Raji (cell line): Measurements from ENCODE around the gene CDC45.

Source experiments
- POLR2A ChIP-seq: IDR thresholded peaks from 2 replicates; pipeline ENCODE4 v1.6.1; 2011; ENCODE audit warnings: low read depth, low read length, control low read depth; ENCODE audit not compliant: insufficient read depth

The CDC45 gene

GRCh38 chr22:19479355-19480172 is at the start of gene CDC45:
Gene CDC45 (plus strand): TSS chr22:19479920. CDS start chr22:19479969, 49 bp downstream.
- TF ChIP-seq POLR2A, result peak; percentile 76

- TF ChIP-seq POLR2A, result no peak
These were observed 49.5 kb upstream of the CDC45 start for GRCh38 chr22:19429950-19430889.

- no peak for TF ChIP-seq POLR2A
These were observed 48.7 kb upstream of the CDC45 start for GRCh38 chr22:19430890-19431541.

- no peak for TF ChIP-seq POLR2A
These were observed 48.0 kb upstream of the CDC45 start, which contains the start of gene HIRA for GRCh38 chr22:19431649-19432132. Gene HIRA (minus strand): TSS chr22:19431733. CDS start chr22:19431476, 257 bp downstream.

- TF ChIP-seq POLR2A, result peak; percentile 95
These were observed 47.4 kb upstream of the CDC45 start, which contains the start of gene MRPL40 for GRCh38 chr22:19432133-19432851. Gene MRPL40 (plus strand): TSS chr22:19432545. CDS start chr22:19432555, 10 bp downstream.

- no peak for TF ChIP-seq POLR2A
These were observed 45.3 kb upstream of the CDC45 start for GRCh38 chr22:19434401-19434800.

GRCh38 chr22:19434829-19435580 is 44.7 kb upstream of the CDC45 start:
- TF ChIP-seq POLR2A, result no peak

- TF ChIP-seq POLR2A, result no peak
These were observed 41.4 kb upstream of the CDC45 start for GRCh38 chr22:19438298-19438697.

GRCh38 chr22:19440411-19441195 is 39.1 kb upstream of the CDC45 start:
- TF ChIP-seq POLR2A, result no peak

GRCh38 chr22:19442166-19442565 is 37.6 kb upstream of the CDC45 start:
- TF ChIP-seq POLR2A, result no peak

- no peak for TF ChIP-seq POLR2A
These were observed 36.0 kb upstream of the CDC45 start for GRCh38 chr22:19443544-19444211.

GRCh38 chr22:19446603-19447329 is 33.0 kb upstream of the CDC45 start:
- TF ChIP-seq POLR2A, result no peak
